Colon (tissue), 2 donors: ENCODE measurements around the gene OR2L13.
"Not testable (repeated sequence)": the region's sequence is repeated elsewhere in the genome, so short reads cannot be mapped to it uniquely, and the experiment has no call there.

ENCODE experiments used
- FAIRE-seq: peaks from 2 replicates; lab custom pipeline; 2012; peaks lifted over from hg19 to GRCh38; lab: Jason Lieb, UNC
- donor health status: control.
- donor health status: control.

The OR2L13 gene

GRCh38 chr1:248094884-248095283 is at the start of gene OR2L13:
Gene OR2L13, plus strand, starts transcription at chr1:248095184. Its CDS starts 4,192 bp downstream, at chr1:248099376.
- no peak for FAIRE-seq

- FAIRE-seq, result no peak
These were observed 49.8 kb upstream of the OR2L13 start for GRCh38 chr1:248045209-248045608.

- no peak for FAIRE-seq
These were observed 48.4 kb upstream of the OR2L13 start, which contains the start of gene OR2L3 for GRCh38 chr1:248046536-248046935. Gene OR2L3, plus strand, starts transcription at chr1:248046836. Its CDS starts 13,846 bp downstream, at chr1:248060682.

GRCh38 chr1:248047008-248047407 is 48.0 kb upstream of the OR2L13 start:
- FAIRE-seq, result no peak

GRCh38 chr1:248054671-248055070 is 40.3 kb upstream of the OR2L13 start:
- FAIRE-seq, result no peak

GRCh38 chr1:248055261-248055660 is 39.7 kb upstream of the OR2L13 start:
- FAIRE-seq, result no peak

GRCh38 chr1:248065071-248065470 is 29.9 kb upstream of the OR2L13 start:
- FAIRE-seq, result no peak

- FAIRE-seq, result no peak
These were observed 29.4 kb upstream of the OR2L13 start for GRCh38 chr1:248065604-248066003.

GRCh38 chr1:248083864-248084263 is 11.1 kb upstream of the OR2L13 start:
- not testable (repeated sequence) for FAIRE-seq

GRCh38 chr1:248098529-248098928 is 3.5 kb downstream of the OR2L13 start:
- no peak for FAIRE-seq

GRCh38 chr1:248102847-248103246 is 7.9 kb downstream of the OR2L13 start:
- FAIRE-seq, result peak; percentile 99

- FAIRE-seq, result no peak
These were observed 16.2 kb downstream of the OR2L13 start for GRCh38 chr1:248111157-248111556.

- FAIRE-seq, result no peak
These were observed 19.9 kb downstream of the OR2L13 start for GRCh38 chr1:248114890-248115289.

- no peak for FAIRE-seq
These were observed 32.7 kb downstream of the OR2L13 start for GRCh38 chr1:248127653-248128052.

- FAIRE-seq, result no peak
These were observed 41.8 kb downstream of the OR2L13 start for GRCh38 chr1:248136811-248137210.

GRCh38 chr1:248140846-248141245 is 45.9 kb downstream of the OR2L13 start:
- FAIRE-seq, result no peak

GRCh38 chr1:248143311-248143710 is 48.3 kb downstream of the OR2L13 start:
- FAIRE-seq, result no peak

GRCh38 chr1:248144513-248145198 is 49.7 kb downstream of the OR2L13 start, which contains the start of gene OR2M5:
Gene OR2M5, plus strand, starts transcription at chr1:248145148. Its CDS starts 0 bp downstream, at chr1:248145148.
- no peak for FAIRE-seq
